ENCODE data around the gene PIWIL1. TPM values are rescaled to one million over a fixed set of nuclear protein-coding genes. Genes with fewer than 3 reads are reported as not detected.

PIWIL1 gene
- total RNA-seq, 4 donors from 2014 or later, result 0.55 TPM; not detected in 3

DNA sequence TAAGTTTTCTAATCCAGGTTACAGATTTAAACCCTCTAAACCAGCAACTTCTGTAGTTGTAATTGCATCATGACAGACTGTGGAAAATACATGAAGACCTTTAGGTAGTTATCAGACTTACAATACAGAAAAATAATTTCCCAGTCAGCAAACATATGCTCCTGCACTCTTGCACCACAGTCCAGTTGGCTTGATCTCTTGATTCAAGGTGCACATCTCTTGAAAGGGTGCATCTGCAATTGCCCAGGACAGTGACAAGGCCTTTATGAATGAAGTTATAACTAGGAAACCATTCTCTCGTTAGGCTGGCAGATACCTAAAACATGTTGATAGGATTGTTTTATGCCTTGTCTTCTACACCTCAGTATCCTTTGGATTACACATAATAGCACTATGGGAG, 7.6 kb downstream of the PIWIL1 start:
- Histone ChIP-seq H3K4me1 (peaks cover 0 to under 1% (median 0%) of the 10 kb centered on the region in 4 donors), H3K27me3 (no peaks in the 10 kb centered on the region), H3K36me3 (no peaks in the 10 kb centered on the region), H3K27ac (no peak overlapping the region), H3K4me3 (no peak overlapping the region), H3K9me3 (no peaks in the 10 kb centered on the region)
- in situ Hi-C loops (cut with MboI; ENCODE audit: low pct_ligation_motif_present in 1 of 4, low pct_unique_long_range_greater_than_20kb in 1 of 4, low sequenced_read_pairs in 3 of 4) (loop anchor here in 1 of 4 donors (10.0 kb wide), 1 partner anchor 300 kb away; no protein-coding TSS in a partner anchor), intact Hi-C loops (cut with DNase I; ENCODE audit: low total_unique reads) (no loop called here)
- no peak for DNase-seq
- TF ChIP-seq POLR2A (IDR thresholded peaks at IDR 0.05), result no peak
- TF ChIP-seq POLR2AphosphoS5 (IDR thresholded peaks at IDR 0.05), result no peak
- TF ChIP-seq, protein P1, sequence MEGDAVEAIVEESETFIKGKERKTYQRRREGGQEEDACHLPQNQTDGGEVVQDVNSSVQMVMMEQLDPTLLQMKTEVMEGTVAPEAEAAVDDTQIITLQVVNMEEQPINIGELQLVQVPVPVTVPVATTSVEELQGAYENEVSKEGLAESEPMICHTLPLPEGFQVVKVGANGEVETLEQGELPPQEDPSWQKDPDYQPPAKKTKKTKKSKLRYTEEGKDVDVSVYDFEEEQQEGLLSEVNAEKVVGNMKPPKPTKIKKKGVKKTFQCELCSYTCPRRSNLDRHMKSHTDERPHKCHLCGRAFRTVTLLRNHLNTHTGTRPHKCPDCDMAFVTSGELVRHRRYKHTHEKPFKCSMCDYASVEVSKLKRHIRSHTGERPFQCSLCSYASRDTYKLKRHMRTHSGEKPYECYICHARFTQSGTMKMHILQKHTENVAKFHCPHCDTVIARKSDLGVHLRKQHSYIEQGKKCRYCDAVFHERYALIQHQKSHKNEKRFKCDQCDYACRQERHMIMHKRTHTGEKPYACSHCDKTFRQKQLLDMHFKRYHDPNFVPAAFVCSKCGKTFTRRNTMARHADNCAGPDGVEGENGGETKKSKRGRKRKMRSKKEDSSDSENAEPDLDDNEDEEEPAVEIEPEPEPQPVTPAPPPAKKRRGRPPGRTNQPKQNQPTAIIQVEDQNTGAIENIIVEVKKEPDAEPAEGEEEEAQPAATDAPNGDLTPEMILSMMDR (IDR thresholded peaks at IDR 0.05), result no peak
- TF ChIP-seq EP300 (IDR thresholded peaks at IDR 0.05; ENCODE audit: low read depth), result no peak
- WGBS, 2 donors (ENCODE audit: low coverage in 1 of 2), result 78 to 88% methylated on average over 1 of the region's 1 CpG

DNA sequence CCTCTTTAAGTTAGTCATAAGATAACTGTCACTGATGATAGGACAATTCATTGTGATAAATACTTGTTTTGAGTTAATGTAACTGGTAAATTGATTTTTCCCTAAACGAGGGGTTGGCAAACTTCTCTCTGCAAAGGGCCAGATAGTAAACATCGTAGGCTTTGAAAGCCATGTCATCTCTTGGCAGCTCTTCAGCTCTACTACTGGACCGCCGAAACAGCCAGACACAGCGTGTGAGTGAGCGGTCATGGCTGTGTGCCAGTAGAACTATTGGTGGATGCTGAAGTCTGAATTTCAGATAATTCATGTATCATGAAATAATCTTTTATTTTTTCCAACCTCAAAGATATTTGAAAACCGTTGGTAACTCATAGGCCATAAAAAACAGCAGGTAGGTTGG, 9.9 kb downstream of the PIWIL1 start:
- Histone ChIP-seq H3K4me3 (no peak overlapping the region), H3K27ac (no peak overlapping the region), H3K4me1 (no peaks in the 10 kb centered on the region), H3K27me3 (peaks cover 6% of the 10 kb centered on the region), H3K9me3 (no peaks in the 10 kb centered on the region), H3K36me3 (no peaks in the 10 kb centered on the region)
- no peak for DNase-seq
- WGBS, 2 donors (ENCODE audit: low coverage in 1 of 2), result 60 to 66% methylated on average over 6 to 7 of the region's 7 CpGs
- TF ChIP-seq POLR2AphosphoS5 (IDR thresholded peaks at IDR 0.05), result no peak
- TF ChIP-seq, protein P1 (IDR thresholded peaks at IDR 0.05), result no peak
- TF ChIP-seq EP300 (IDR thresholded peaks at IDR 0.05; ENCODE audit: low read depth), result no peak
- no peak for TF ChIP-seq POLR2A (IDR thresholded peaks at IDR 0.05)
- in situ Hi-C loops (cut with MboI; ENCODE audit: low pct_ligation_motif_present in 1 of 4, low pct_unique_long_range_greater_than_20kb in 1 of 4, low sequenced_read_pairs in 3 of 4), result loop anchor here in 1 of 4 donors (10.0 kb wide), 1 partner anchor 303 kb away; no protein-coding TSS in a partner anchor
- intact Hi-C loops (cut with DNase I; ENCODE audit: low total_unique reads), result no loop called here

DNA sequence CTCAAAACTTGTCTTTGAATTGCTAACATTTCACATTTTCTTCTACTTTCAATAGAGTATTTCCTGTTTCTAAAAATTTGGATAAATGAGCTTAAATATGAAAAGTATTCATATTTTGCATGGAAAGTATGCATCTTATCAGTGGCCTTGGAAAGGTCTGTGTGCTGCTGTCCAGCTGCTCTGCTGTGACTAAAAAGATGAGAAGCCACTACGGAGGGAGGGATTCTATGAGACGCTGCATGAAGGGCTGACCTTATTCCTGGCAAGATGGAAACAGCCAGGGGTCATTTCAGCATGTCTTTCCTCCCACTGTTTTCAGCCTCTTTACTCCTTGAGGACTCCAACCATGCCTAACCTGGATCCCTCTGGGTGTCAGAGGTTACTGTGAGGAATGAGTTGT, 13.0 kb downstream of the PIWIL1 start:
- TF ChIP-seq POLR2A (IDR thresholded peaks at IDR 0.05), result no peak
- TF ChIP-seq, protein P1 (IDR thresholded peaks at IDR 0.05), result no peak
- intact Hi-C loops (cut with DNase I; ENCODE audit: low total_unique reads), result no loop called here
- Histone ChIP-seq H3K27me3 (peaks cover 20% of the 10 kb centered on the region), H3K9me3 (no peaks in the 10 kb centered on the region), H3K4me3 (no peak overlapping the region), H3K4me1 (no peaks in the 10 kb centered on the region), H3K27ac (no peak overlapping the region), H3K36me3 (no peaks in the 10 kb centered on the region)
- DNase-seq, result no peak
- WGBS, 2 donors (ENCODE audit: low coverage in 1 of 2), result 62 to 68% methylated on average over 2 of the region's 2 CpGs
- in situ Hi-C loops (cut with MboI; ENCODE audit: low pct_ligation_motif_present in 1 of 4, low pct_unique_long_range_greater_than_20kb in 1 of 4, low sequenced_read_pairs in 3 of 4), result no loop called here

DNA sequence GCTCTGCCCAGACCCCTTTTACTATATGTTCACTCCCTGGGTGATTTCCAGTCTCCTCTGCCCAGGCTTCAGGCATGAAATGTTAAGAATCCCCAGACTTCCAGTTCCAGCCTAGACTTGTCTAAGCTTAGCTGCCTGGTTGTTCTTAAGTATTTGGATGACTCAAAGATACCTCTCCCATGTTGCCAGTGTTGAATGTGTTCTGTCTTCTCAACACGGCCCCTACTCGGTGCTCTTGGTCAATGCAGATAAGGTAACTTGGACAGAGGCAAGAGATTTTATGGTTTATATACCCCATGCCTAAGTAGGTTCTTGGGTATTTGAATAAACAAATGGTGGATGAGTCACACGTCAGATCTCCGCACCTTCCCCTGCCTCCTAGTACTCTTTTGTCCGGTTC, 13.6 kb downstream of the PIWIL1 start:
- intact Hi-C loops (cut with DNase I; ENCODE audit: low total_unique reads) (no loop called here), in situ Hi-C loops (cut with MboI; ENCODE audit: low pct_ligation_motif_present in 1 of 4, low pct_unique_long_range_greater_than_20kb in 1 of 4, low sequenced_read_pairs in 3 of 4) (no loop called here)
- Histone ChIP-seq H3K4me1 (no peaks in the 10 kb centered on the region), H3K9me3 (no peaks in the 10 kb centered on the region), H3K4me3 (no peak overlapping the region), H3K27ac (no peak overlapping the region), H3K36me3 (no peaks in the 10 kb centered on the region), H3K27me3 (peaks cover 22% of the 10 kb centered on the region)
- TF ChIP-seq EP300 (IDR thresholded peaks at IDR 0.05; ENCODE audit: low read depth), result no peak
- no peak for TF ChIP-seq POLR2A (IDR thresholded peaks at IDR 0.05)
- TF ChIP-seq, protein P1 (IDR thresholded peaks at IDR 0.05), result no peak
- no peak for TF ChIP-seq POLR2AphosphoS5 (IDR thresholded peaks at IDR 0.05)
- DNase-seq, result no peak
- WGBS, 2 donors (ENCODE audit: low coverage in 1 of 2), result 56 to 69% methylated on average over 4 to 5 of the region's 5 CpGs

All from transverse colon (tissue), 4 donors.